Esophagus muscularis mucosa (tissue), 4 donors: ENCODE measurements around the gene GDF7. TPM values are rescaled to one million over a fixed set of nuclear protein-coding genes. Genes with fewer than 3 reads are reported as not detected.

ENCODE experiments used
- DNase-seq: peaks from one replicate; pipeline ENCODE4 v3.0.0-alpha.2; 2017; ENCODE audit errors: extremely low spot score
- H3K27ac ChIP-seq, 4 donors: fragments of 200-600 bp; sonication (generic); replicated peaks in 1 of 4; 1 replicate in 3 of 4; 2 replicates in 1 of 4; pipeline ENCODE4 v1.5.1; 2016 to 2019; ENCODE audit warnings: mild to moderate bottlenecking in 1 of 4
- H3K27me3 ChIP-seq, 4 donors: fragments of 200-600 bp; sonication (generic); one replicate each; pipeline versions ENCODE4 v1.5.1 to v1.6.0; 2016 to 2019
- H3K36me3 ChIP-seq, 4 donors: fragments of 200-600 bp; sonication (generic); one replicate each; pipeline ENCODE4 v1.5.1; 2016 to 2019
- H3K4me1 ChIP-seq, 4 donors: fragments of 200-600 bp; sonication (generic); one replicate each; pipeline ENCODE4 v1.5.1; 2016 to 2019
- H3K4me3 ChIP-seq, 4 donors: fragments of 200-600 bp; sonication (generic); 1 replicate in 2 of 4; 2 replicates in 2 of 4; pipeline ENCODE4 v1.5.1; 2016 to 2019; ENCODE audit warnings: mild to moderate bottlenecking in 4 of 4, moderate library complexity in 1 of 4
- H3K9me3 ChIP-seq, 4 donors: fragments of 200-600 bp; sonication (generic); 1 replicate in 3 of 4; 2 replicates in 1 of 4; pipeline ENCODE4 v1.5.1; 2016 to 2019
- CTCF ChIP-seq, 3 experiments: fragments of 200-600 bp in 2 of 3; fragments of 450-650 bp in 1 of 3; sonication (generic) in 2 of 3; IDR thresholded peaks; one replicate each; pipeline ENCODE4 v1.5.1; 2017 to 2019; ENCODE audit warnings: antibody characterized with exemption in 3 of 3, mild to moderate bottlenecking in 2 of 3, moderate library complexity in 1 of 3
- EP300 ChIP-seq: sonication (generic); formaldehyde crosslinking; IDR thresholded peaks from one replicate; pipeline ENCODE4 v1.6.1; 2017; ENCODE audit warnings: antibody characterized with exemption
- POLR2A ChIP-seq: fragments of 450-650 bp; IDR thresholded peaks from one replicate; pipeline ENCODE4 v1.6.1; 2017; ENCODE audit warnings: antibody characterized with exemption, moderate library complexity, mild to moderate bottlenecking, low read depth
- POLR2AphosphoS5 ChIP-seq, 2 donors: sonication (generic); formaldehyde crosslinking; IDR thresholded peaks; one replicate each; pipeline ENCODE4 v1.6.1; 2017; ENCODE audit warnings: antibody characterized with exemption in 2 of 2
- whole genome bisulfite sequencing: methylation state at CpG from one replicate; pipeline ENCODE4 v1.1.5; 2018; 5-methylcytosine and 5-hydroxymethylcytosine counted together
- intact Hi-C: fragments of 100-400 bp; cut with DNase I; formaldehyde crosslinking; loops from one replicate; pipeline ENCODE4 v1.15.1; 2023
- total RNA-seq, 4 donors: library from RNA; depleted of rRNA; stranded (reverse); fragments of >200 nt; gene quantifications; one replicate each; pipeline versions ENCODE4 v1.1.0 to v1.2.1, GENCODE V29; 2016

Gene GDF7
- total RNA-seq, 4 donors from 2014 or later = 2.7 to 10.4 (median 7.4) TPM

GRCh38 chr2:20677301-20678085 lies 10.5 kb downstream of the GDF7 start:
- WGBS = 81% methylated on average over 14 of the region's 15 CpGs
- no peaks in the 10 kb centered on the region for H3K9me3 ChIP-seq
- peaks cover 15 to 25% (median 18%) of the 10 kb centered on the region in 4 donors for H3K4me1 ChIP-seq
- TF ChIP-seq POLR2A = no peak
- no peak for TF ChIP-seq POLR2AphosphoS5 (IDR thresholded peaks at IDR 0.05)
- no peak for TF ChIP-seq EP300
- TF ChIP-seq CTCF (IDR thresholded peaks at IDR 0.05) = no peak
- H3K27me3 ChIP-seq = peaks cover 0 to 29% (median 5%) of the 10 kb centered on the region in 4 donors
- no peak overlapping the region for H3K27ac ChIP-seq
- intact Hi-C loops = no loop called here
- H3K36me3 ChIP-seq = peaks cover 0 to 5% (median 1%) of the 10 kb centered on the region in 4 donors
- H3K4me3 ChIP-seq = no peak overlapping the region
- DNase-seq = no peak

- no peak overlapping the region for H3K27ac ChIP-seq
- H3K4me1 ChIP-seq = peaks cover 15 to 21% (median 18%) of the 10 kb centered on the region in 4 donors
- no peak overlapping the region for H3K4me3 ChIP-seq
- peaks cover 0 to 24% (median 2%) of the 10 kb centered on the region in 4 donors for H3K27me3 ChIP-seq
- WGBS = 88% methylated on average over 1 of the region's 1 CpG
- no peaks in the 10 kb centered on the region for H3K9me3 ChIP-seq
- no peak for DNase-seq
- intact Hi-C loops = no loop called here
- TF ChIP-seq POLR2AphosphoS5 (IDR thresholded peaks at IDR 0.05) (no peak), CTCF (IDR thresholded peaks at IDR 0.05) (no peak), EP300 (no peak), POLR2A (no peak)
- peaks cover 0 to 5% (median 1%) of the 10 kb centered on the region in 4 donors for H3K36me3 ChIP-seq
Measured at GRCh38 chr2:20678086-20678395, 11.1 kb downstream of the GDF7 start.

DNA sequence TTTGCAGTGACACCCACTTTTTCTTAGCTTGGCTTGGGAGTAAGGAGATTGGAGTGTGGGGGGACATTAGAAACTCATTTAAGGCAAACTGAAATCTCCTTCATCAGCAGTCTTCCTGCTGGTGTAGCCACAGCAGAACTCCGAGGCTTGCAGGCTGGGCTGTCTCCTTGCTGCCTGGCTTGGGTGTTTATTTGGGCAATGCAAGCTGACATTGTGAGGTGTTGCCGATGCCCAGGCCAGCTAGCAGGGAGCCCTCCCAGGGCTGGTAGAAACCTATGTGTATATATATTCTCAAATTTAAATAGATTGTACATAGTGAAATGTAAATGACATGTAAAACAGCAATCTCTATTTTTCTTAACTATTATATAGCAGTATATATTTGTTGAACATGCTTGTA lies 11.8 kb downstream of the GDF7 start:
- H3K9me3 ChIP-seq = no peaks in the 10 kb centered on the region
- intact Hi-C loops = no loop called here
- H3K27ac ChIP-seq = no peak overlapping the region
- peaks cover 0 to 16% (median under 1%) of the 10 kb centered on the region in 4 donors for H3K27me3 ChIP-seq
- peaks cover 0 to 5% (median 1%) of the 10 kb centered on the region in 4 donors for H3K36me3 ChIP-seq
- 76% methylated on average over 2 of the region's 2 CpGs for WGBS
- H3K4me3 ChIP-seq = no peak overlapping the region
- peaks cover 15 to 21% (median 18%) of the 10 kb centered on the region in 4 donors for H3K4me1 ChIP-seq
- no peak for TF ChIP-seq POLR2A
- TF ChIP-seq CTCF (IDR thresholded peaks at IDR 0.05) = no peak
- no peak for TF ChIP-seq EP300
- TF ChIP-seq POLR2AphosphoS5 (IDR thresholded peaks at IDR 0.05) = no peak
- DNase-seq = no peak

GRCh38 chr2:20680744-20681375 lies 13.9 kb downstream of the GDF7 start:
- WGBS = 93% methylated on average over 7 of the region's 10 CpGs
- no peaks in the 10 kb centered on the region for H3K9me3 ChIP-seq
- no peak for DNase-seq
- intact Hi-C loops = loop anchor here (5.0 kb wide), 1 partner anchor 436 kb away; no protein-coding TSS in a partner anchor
- H3K27me3 ChIP-seq = no peaks in the 10 kb centered on the region
- no peak for TF ChIP-seq EP300
- no peak for TF ChIP-seq POLR2AphosphoS5 (IDR thresholded peaks at IDR 0.05)
- TF ChIP-seq POLR2A = no peak
- no peak for TF ChIP-seq CTCF (IDR thresholded peaks at IDR 0.05)
- H3K27ac ChIP-seq = no peak overlapping the region
- no peak overlapping the region for H3K4me3 ChIP-seq
- peaks cover 0 to 18% (median 10%) of the 10 kb centered on the region in 4 donors for H3K36me3 ChIP-seq
- H3K4me1 ChIP-seq = peaks cover 2 to 10% (median 5%) of the 10 kb centered on the region in 4 donors
